GM18873 (cell line): ENCODE measurements around the gene ZNF672.

Source experiments
- ATAC-seq: cut with Tn5 transposase; IDR thresholded peaks from one replicate; pipeline ENCODE4 v1.9.1; 2021; ENCODE audit warnings: mild to moderate bottlenecking, moderate library complexity, moderate number of reproducible peaks; ENCODE audit not compliant: unreplicated experiment, low FRiP score

The ZNF672 gene

DNA sequence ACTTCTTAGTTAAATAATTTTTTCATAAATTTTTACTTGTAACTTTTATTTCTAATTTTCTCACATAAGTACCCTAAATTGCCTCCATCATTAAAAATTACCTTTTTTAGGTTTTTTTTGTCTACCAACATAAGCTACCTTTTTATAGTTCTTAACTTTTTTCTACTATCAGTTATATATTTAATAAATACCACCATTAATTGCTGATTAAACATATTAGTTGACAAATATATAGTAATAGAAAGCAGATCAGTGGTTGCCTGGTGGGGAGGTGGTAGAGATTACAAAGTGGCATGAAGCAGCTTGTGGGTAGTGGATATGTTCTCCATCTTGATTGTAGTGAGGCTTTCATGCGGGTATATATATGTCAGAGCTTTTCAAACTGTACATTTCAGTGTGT lies 6.2 kb upstream of the ZNF672 start:
- ATAC-seq: no peak

GRCh38 chr1:248834343-248834940 lies 3.6 kb upstream of the ZNF672 start:
- ATAC-seq: no peak

- ATAC-seq: no peak
These were observed 811 bp upstream of the ZNF672 start for GRCh38 chr1:248837045-248837780.

DNA sequence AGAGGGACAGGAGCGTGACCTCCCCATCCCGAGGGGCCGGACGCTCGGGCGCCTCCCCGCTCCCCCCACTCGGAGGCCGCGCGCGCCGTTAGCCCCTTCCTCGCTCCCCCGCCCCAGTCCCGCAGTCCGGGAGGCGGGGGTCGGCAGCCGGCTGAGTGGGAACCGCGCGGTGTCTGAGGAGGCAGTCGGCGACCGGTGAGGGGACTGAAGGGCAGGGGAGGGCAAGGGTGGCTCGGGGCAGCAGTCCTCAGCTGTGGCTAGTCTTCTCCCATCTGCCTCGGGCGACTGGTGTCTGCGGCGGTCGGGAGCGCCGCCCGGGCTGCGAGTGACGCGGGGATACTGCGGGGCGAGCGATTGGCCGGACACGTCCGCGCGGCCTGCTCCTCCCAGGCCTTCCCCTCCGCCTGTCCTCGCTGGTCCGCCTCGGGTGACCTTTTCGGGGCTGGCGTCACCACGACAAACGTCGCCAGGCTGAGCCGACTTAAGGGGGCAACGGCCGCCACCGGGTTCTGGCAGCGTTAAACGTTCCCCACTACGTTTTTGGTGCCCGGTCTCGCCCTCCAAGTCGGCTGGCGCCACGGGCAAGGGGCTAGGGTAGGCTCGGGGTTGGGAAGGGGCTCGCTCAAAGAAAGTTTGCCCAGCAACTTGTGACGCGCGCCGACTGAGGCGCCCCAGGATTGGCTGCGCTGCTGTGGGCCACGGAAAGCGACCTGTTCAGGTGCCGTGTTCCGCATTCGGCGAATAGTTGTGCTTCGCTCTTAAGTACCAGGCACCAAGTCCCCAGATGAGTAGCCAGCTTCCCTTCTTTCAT lies 538 bp downstream of the ZNF672 start:
- peak; percentile 61 for ATAC-seq

DNA sequence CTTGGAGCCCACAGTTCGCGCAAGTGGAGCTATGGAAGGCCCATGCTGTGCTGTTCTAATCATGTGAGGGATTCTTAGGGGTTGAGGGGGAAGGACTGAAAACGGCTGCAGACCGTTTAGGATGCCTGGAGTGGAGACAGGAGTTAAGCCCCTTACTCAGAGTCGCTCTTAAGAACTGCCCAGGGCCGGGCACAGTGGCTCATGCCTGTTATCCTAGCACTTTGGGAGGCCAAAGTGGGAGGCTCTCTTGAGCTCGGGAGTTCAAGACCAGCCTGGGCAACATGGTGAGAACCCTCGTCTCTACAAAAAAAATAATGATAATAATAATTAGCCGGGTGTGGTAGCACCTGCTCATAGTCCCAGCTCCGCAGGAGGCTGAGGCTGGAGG lies 1.1 kb downstream of the ZNF672 start:
- no peak for ATAC-seq

GRCh38 chr1:248840946-248841345 lies 2.9 kb downstream of the ZNF672 start:
- ATAC-seq: no peak

GRCh38 chr1:248841702-248842395 lies 3.8 kb downstream of the ZNF672 start:
- ATAC-seq: no peak

DNA sequence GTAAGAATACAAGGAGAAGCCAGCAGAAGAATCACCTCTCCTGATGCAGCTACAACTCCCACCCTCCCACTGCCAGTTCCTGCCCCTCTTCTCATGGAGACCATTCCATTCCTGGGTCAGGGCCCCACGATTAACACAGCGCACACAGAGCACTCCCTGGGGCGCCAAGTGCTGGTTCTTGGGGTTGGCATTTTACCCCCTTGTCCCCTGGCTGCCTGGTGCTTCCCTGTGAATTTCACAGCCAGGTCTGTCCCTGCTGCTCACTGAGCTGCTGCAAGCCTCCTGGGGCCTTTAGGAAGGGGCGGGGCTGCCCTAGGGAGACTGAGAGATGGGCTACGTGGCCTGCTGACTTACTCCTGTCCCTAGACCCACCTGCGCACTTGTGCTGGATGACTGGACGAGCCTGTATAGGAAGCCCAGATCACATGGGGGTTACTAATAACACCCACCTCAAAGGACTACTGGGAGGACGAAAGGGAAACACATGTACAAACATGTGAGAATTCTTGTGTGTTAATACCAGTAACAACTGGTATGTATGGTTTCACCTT lies 4.8 kb downstream of the ZNF672 start:
- ATAC-seq: peak; percentile 54

DNA sequence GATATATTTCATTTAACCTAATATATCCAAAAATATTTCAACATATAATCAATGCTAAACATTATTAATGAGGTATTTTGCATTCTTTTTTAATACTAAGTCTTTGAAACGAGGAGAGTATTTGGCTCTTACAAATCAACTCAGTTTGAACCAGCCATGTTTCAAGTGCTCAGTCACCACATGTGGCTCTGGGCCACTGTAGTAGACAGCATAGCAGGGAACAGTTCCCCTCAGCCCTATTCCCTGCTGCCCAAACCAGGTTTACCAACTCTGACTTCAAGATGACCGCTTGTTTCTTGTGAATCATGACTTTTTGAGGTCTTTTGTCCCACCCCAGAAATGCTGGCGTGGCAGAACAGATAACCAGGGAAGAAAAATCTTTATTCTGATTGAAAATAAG lies 5.7 kb downstream of the ZNF672 start:
- no peak for ATAC-seq

DNA sequence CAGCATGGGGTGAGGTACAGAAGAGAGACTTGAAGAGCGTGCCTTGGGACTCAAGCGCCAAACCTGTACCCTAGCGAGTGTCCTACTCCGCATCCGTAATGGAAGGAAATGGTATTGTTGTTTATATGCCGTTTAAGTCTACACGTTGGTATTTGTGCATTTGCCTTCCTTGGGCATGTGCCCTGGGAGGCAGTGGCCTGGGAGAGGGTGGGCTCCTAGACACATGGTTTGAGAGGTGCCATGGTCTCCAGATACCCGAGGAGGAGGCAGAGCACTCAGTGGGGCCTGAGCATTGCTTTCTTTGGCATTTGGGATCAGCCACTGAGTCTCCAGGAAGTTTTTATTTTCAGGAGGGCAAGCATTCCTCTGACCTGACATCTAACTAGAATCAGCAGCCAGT lies 6.5 kb downstream of the ZNF672 start:
- no peak for ATAC-seq

- no peak for ATAC-seq
These were observed 9.3 kb downstream of the ZNF672 start for GRCh38 chr1:248847181-248847955.

- no peak for ATAC-seq
These were observed 10.0 kb downstream of the ZNF672 start for GRCh38 chr1:248847956-248848561.

- ATAC-seq: no peak
These were observed 10.6 kb downstream of the ZNF672 start for GRCh38 chr1:248848602-248849001.

GRCh38 chr1:248849152-248849551 lies 11.1 kb downstream of the ZNF672 start:
- no peak for ATAC-seq

GRCh38 chr1:248849637-248850036 lies 11.6 kb downstream of the ZNF672 start:
- no peak for ATAC-seq

- no peak for ATAC-seq
These were observed 12.1 kb downstream of the ZNF672 start for GRCh38 chr1:248850124-248850523.

GRCh38 chr1:248850536-248851251 lies 12.7 kb downstream of the ZNF672 start:
- no peak for ATAC-seq

DNA sequence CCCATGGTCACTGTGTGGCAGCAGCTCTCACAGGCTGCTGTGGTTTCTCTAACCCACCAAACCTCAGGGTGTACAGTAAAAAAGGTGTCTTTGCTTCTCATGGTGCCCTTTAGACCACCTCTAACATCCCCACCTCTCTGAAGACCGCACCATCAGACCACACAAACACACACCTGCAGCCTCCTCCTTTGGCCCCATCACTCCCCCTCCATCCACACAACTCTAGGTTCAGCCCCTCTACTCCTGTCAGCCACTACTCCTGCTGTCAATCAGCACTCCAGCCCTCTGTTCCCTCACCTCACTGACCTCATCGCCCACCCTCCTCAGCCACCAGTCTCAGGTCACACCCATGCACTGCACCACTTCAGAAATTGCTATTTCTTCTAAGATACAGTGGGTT lies 13.4 kb downstream of the ZNF672 start:
- ATAC-seq: no peak
